GM21367 (cell line): ENCODE measurements around the gene CXCL8.
A peak's percentile ranks its signal among the peaks of the same experiment; 100 is the strongest.
"Not testable (repeated sequence)": the region's sequence is repeated elsewhere in the genome, so short reads cannot be mapped to it uniquely, and the experiment has no call there.

ENCODE experiments used
- ATAC-seq: cut with Tn5 transposase; IDR thresholded peaks from one replicate; pipeline ENCODE4 v1.9.1; 2021; ENCODE audit not compliant: unreplicated experiment

CXCL8 gene

GRCh38 chr4:73743281-73743680 is 2.9 kb downstream of the CXCL8 start:
- no peak for ATAC-seq

GRCh38 chr4:73743795-73744194 is 3.4 kb downstream of the CXCL8 start:
- ATAC-seq = no peak

GRCh38 chr4:73744203-73744602 is 3.8 kb downstream of the CXCL8 start:
- no peak for ATAC-seq

GRCh38 chr4:73750730-73751129 is 10.4 kb downstream of the CXCL8 start:
- no peak for ATAC-seq

- peak; percentile 75 for ATAC-seq
Measured at GRCh38 chr4:73751166-73751565, 10.8 kb downstream of the CXCL8 start.

GRCh38 chr4:73751830-73752229 is 11.5 kb downstream of the CXCL8 start:
- ATAC-seq = no peak

GRCh38 chr4:73752424-73752823 is 12.1 kb downstream of the CXCL8 start:
- ATAC-seq = no peak

GRCh38 chr4:73753215-73753614 is 12.8 kb downstream of the CXCL8 start:
- no peak for ATAC-seq

- ATAC-seq = no peak
Measured at GRCh38 chr4:73754934-73755333, 14.6 kb downstream of the CXCL8 start.

GRCh38 chr4:73759357-73759756 is 19.0 kb downstream of the CXCL8 start:
- ATAC-seq = no peak

GRCh38 chr4:73761856-73762255 is 21.5 kb downstream of the CXCL8 start:
- ATAC-seq = no peak

- ATAC-seq = peak; percentile 89
Measured at GRCh38 chr4:73762409-73762808, 22.0 kb downstream of the CXCL8 start.

- no peak for ATAC-seq
Measured at GRCh38 chr4:73763877-73764276, 23.5 kb downstream of the CXCL8 start.

GRCh38 chr4:73764513-73764912 is 24.1 kb downstream of the CXCL8 start:
- no peak for ATAC-seq

GRCh38 chr4:73765296-73765695 is 24.9 kb downstream of the CXCL8 start:
- no peak for ATAC-seq

GRCh38 chr4:73770917-73771316 is 30.5 kb downstream of the CXCL8 start:
- no peak for ATAC-seq

- ATAC-seq = no peak
Measured at GRCh38 chr4:73772363-73772762, 32.0 kb downstream of the CXCL8 start.

- not testable (repeated sequence) for ATAC-seq
Measured at GRCh38 chr4:73774406-73774805, 34.0 kb downstream of the CXCL8 start.

GRCh38 chr4:73776321-73776729 is 36.0 kb downstream of the CXCL8 start:
- ATAC-seq = no peak

GRCh38 chr4:73777612-73778011 is 37.2 kb downstream of the CXCL8 start:
- no peak for ATAC-seq

GRCh38 chr4:73780243-73780642 is 39.9 kb downstream of the CXCL8 start:
- ATAC-seq = no peak

- no peak for ATAC-seq
Measured at GRCh38 chr4:73780834-73781233, 40.5 kb downstream of the CXCL8 start.

GRCh38 chr4:73788411-73788810 is 48.0 kb downstream of the CXCL8 start:
- no peak for ATAC-seq
